Spleen (tissue), 11 donors: ENCODE data around the gene UNC93A. TPM values are rescaled to one million over a fixed set of nuclear protein-coding genes. Genes with fewer than 3 reads are reported as not detected.
A peak's percentile ranks its signal among the peaks of the same experiment; 100 is the strongest.
"Not testable (repeated sequence)": the region's sequence is repeated elsewhere in the genome, so short reads cannot be mapped to it uniquely, and the experiment has no call there.

ENCODE experiments used
- DNase-seq: peaks from one replicate; pipeline ENCODE4 v3.0.0-alpha.2; 2020
- H3K27ac ChIP-seq, 8 donors: fragments of 200-600 bp; sonication (generic) in 7 of 8; 1 replicate in 4 of 8; 2 replicates in 4 of 8; pipeline versions ENCODE4 v1.5.0 to v1.8.0; 2016 to 2021; ENCODE audit warnings: inconsistent platforms in 4 of 8, mild to moderate bottlenecking in 4 of 8, moderate library complexity in 1 of 8
- H3K27me3 ChIP-seq, 7 donors: fragments of 200-600 bp; sonication (generic) in 6 of 7; replicated peaks in 1 of 7; 1 replicate in 4 of 7; 2 replicates in 3 of 7; pipeline versions ENCODE4 v1.5.0 to v1.8.0; 2016 to 2021; ENCODE audit warnings: inconsistent platforms in 3 of 7, mild to moderate bottlenecking in 1 of 7
- H3K36me3 ChIP-seq, 6 donors: fragments of 200-600 bp; sonication (generic) in 5 of 6; 1 replicate in 4 of 6; 2 replicates in 2 of 6; pipeline versions ENCODE4 v1.5.0 to v1.8.0; 2016 to 2021; ENCODE audit warnings: inconsistent platforms in 2 of 6
- H3K4me1 ChIP-seq, 6 donors: fragments of 200-600 bp; sonication (generic) in 5 of 6; 1 replicate in 3 of 6; 2 replicates in 3 of 6; pipeline versions ENCODE4 v1.5.0 to v1.8.0; 2016 to 2021; ENCODE audit warnings: inconsistent platforms in 3 of 6
- H3K4me3 ChIP-seq, 8 donors: fragments of 200-600 bp; sonication (generic) in 7 of 8; 1 replicate in 4 of 8; 2 replicates in 4 of 8; pipeline versions ENCODE4 v1.5.0 to v1.8.0; 2016 to 2021; ENCODE audit warnings: inconsistent platforms in 4 of 8, mild to moderate bottlenecking in 4 of 8, moderate library complexity in 2 of 8
- H3K9me3 ChIP-seq, 8 donors: fragments of 200-600 bp; sonication (generic) in 7 of 8; 1 replicate in 4 of 8; 2 replicates in 4 of 8; pipeline versions ENCODE4 v1.5.0 to v1.8.0; 2016 to 2021; ENCODE audit warnings: inconsistent platforms in 4 of 8
- POLR2A ChIP-seq, 3 donors: fragments of 450-650 bp; IDR thresholded peaks; one replicate each; pipeline ENCODE4 v1.5.1; 2017; ENCODE audit warnings: antibody characterized with exemption in 3 of 3, mild to moderate bottlenecking in 1 of 3
- POLR2AphosphoS5 ChIP-seq, 3 donors: sonication (generic); formaldehyde crosslinking; IDR thresholded peaks; one replicate each; pipeline ENCODE4 v1.5.1; 2017; ENCODE audit warnings: antibody characterized with exemption in 3 of 3
- WGBS, 5 donors: extraction: QIAGEN DNeasy Blood & Tissue Kit in 3 of 5; methylation state at CpG; one replicate each; pipeline versions ENCODE4 v1.1.5 to v1.1.7; 2013 to 2018; 5-methylcytosine and 5-hydroxymethylcytosine counted together
- intact Hi-C: fragments of 100-400 bp; cut with DNase I; formaldehyde crosslinking; loops from one replicate; pipeline ENCODE4 v1.15.0; 2023; ENCODE audit warnings: low total_unique reads
- polyA plus RNA-seq, 3 donors: library from polyadenylated mRNA; stranded (reverse); fragments of 200-250 nt; gene quantifications; one replicate each; pipeline ENCODE4 v1.2.1, GENCODE V29; 2013
- total RNA-seq, 7 donors: library from RNA; depleted of rRNA in 3 of 7; stranded (reverse); fragments of >200 nt in 3 of 7; fragmentation: NEBNext Ultra II Directional in 4 of 7; extraction: Animal tissue kit (Norgen Biotek cat#: 25700) in 4 of 7; gene quantifications; one replicate each; pipeline versions ENCODE4 v1.1.0 to v1.2.1, GENCODE V29; 2016 to 2021
- TF ChIP-seq, protein P1 (sequence below), 11 experiments: fragments of 200-600 bp in 7 of 11; fragments of 450-650 bp in 4 of 11; sonication (generic) in 4 of 11; IDR thresholded peaks in 8 of 11; conservative IDR thresholded peaks in 3 of 11; 1 replicate in 7 of 11; 2 replicates in 4 of 11; pipeline versions ENCODE4 v1.4.0 to v1.8.0; 2016 to 2021; ENCODE audit warnings: antibody characterized with exemption in 11 of 11, inconsistent platforms in 4 of 11, mild to moderate bottlenecking in 1 of 11
- donor health status: healthy with polysubstance abuse.
- donor health status: DM: no; HTN: no; CAD: no; lungs with moderate emphysema.
- donor health status: DM: no; HTN: no; CAD: no.
- donor health status: Bipolar disorder and iron deficiency.
- donor health status: healthy.
- donor health status: DM: no; HTN: no; CAD: no.
- donor health status: DM: yes; HTN: yes; CAD: no.

The UNC93A gene
- total and polyA plus RNA-seq, 10 donors = not detected

DNA sequence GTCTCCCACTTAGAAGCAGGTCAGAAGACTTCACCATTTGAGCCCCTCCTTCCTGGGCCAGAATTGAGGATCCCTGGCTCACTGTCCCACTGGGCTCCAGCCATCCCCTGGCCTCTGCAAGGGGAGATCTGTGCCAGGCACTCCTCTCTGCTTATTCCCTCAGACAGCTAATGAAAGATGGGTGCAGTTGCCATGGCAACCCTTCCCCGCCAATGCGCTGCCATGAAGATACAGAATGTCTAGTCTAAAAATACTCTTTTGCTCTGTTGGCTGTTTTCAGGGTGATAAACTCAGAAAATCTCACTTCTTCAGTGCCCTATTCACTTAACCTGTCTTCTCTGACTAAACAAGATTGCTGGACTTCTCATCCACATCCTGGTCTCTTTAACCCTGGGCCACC, 20.2 kb downstream of the UNC93A start:
- TF ChIP-seq, protein P1, sequence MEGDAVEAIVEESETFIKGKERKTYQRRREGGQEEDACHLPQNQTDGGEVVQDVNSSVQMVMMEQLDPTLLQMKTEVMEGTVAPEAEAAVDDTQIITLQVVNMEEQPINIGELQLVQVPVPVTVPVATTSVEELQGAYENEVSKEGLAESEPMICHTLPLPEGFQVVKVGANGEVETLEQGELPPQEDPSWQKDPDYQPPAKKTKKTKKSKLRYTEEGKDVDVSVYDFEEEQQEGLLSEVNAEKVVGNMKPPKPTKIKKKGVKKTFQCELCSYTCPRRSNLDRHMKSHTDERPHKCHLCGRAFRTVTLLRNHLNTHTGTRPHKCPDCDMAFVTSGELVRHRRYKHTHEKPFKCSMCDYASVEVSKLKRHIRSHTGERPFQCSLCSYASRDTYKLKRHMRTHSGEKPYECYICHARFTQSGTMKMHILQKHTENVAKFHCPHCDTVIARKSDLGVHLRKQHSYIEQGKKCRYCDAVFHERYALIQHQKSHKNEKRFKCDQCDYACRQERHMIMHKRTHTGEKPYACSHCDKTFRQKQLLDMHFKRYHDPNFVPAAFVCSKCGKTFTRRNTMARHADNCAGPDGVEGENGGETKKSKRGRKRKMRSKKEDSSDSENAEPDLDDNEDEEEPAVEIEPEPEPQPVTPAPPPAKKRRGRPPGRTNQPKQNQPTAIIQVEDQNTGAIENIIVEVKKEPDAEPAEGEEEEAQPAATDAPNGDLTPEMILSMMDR (IDR thresholded peaks at IDR 0.05 in 8 of 11, conservative IDR thresholded peaks at IDR 0.05 in 3 of 11) = no peak
- TF ChIP-seq POLR2A (IDR thresholded peaks at IDR 0.05) (no peak), POLR2AphosphoS5 (IDR thresholded peaks at IDR 0.05) (no peak)
- H3K4me1 ChIP-seq = no peaks in the 10 kb centered on the region
- H3K9me3 ChIP-seq = no peaks in the 10 kb centered on the region
- H3K27ac ChIP-seq = no peak overlapping the region
- no peak for DNase-seq
- intact Hi-C loops = no loop called here
- peaks cover 0 to 3% (median 0%) of the 10 kb centered on the region in 7 donors for H3K27me3 ChIP-seq
- H3K4me3 ChIP-seq = no peak overlapping the region
- 76 to 88% (median 85%) methylated on average over 2 of the region's 2 CpGs for WGBS, 5 donors
- H3K36me3 ChIP-seq = no peaks in the 10 kb centered on the region

DNA sequence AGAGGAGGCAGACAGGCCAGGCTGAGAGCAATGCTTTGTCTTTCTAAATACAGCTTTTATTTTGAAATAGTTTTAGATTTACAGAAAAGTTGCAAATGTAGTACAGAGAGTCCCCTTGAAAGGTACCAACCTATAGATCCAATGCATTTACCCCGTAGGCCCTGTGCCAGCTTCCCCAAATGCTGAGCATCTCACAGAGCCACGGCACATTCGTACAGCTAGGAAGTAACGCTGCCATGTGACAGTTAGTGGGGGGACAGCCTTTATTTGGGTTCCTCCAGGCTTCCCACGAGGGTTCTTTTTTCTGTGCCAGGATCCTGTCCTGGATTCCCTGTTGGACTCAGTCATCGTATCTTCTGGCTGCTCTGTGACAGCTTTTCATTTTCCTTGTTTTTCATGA, 20.6 kb downstream of the UNC93A start:
- H3K4me1 ChIP-seq, DNase-seq, H3K4me3 ChIP-seq, H3K36me3 ChIP-seq, H3K9me3 ChIP-seq, H3K27ac ChIP-seq, H3K27me3 ChIP-seq, intact Hi-C loops: not testable (repeated sequence)
- 74 to 84% (median 78%) methylated on average over 6 of the region's 6 CpGs for WGBS, 5 donors

DNA sequence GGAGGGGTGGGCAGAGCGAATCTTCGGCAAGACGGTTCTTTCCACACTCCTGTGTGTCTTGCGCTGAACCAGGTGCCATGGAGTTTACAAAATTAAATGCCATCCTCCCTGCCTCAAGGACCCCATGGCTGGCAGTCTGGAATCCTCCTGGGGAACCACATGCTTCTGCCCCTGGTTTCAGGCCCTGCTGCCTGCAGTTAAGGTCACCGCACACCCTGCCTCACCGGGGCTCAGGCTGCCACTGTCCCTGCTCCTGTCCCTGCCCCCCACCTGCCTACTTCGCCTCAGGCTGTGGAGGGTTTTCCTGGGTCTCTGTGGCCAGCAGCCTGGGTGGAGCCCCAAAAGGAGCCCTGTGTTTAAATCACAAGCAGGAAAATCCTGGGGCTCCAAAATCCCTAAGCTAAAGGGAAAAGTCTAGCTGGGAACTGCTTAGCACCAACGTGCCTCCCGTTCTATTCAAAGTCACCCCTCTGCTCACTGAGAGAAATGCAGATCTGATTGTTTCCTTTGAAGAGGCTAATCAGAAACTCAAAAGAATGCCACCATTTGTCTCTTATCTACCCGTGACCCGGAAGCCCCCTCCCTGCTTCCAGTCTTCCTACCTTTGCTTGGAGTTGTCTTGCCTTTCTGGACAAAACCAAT, 23.2 kb downstream of the UNC93A start:
- Histone ChIP-seq H3K27ac (no peak overlapping the region), H3K4me1 (no peaks in the 10 kb centered on the region), H3K4me3 (no peak overlapping the region), H3K27me3 (peaks cover 0 to 14% (median 0%) of the 10 kb centered on the region in 7 donors), H3K36me3 (no peaks in the 10 kb centered on the region), H3K9me3 (no peaks in the 10 kb centered on the region)
- 63 to 82% (median 66%) methylated on average over 10 to 11 of the region's 11 CpGs for WGBS, 5 donors
- intact Hi-C loops = no loop called here
- DNase-seq = no peak
- TF ChIP-seq, protein P1 (IDR thresholded peaks at IDR 0.05 in 8 of 11, conservative IDR thresholded peaks at IDR 0.05 in 3 of 11) = no peak
- TF ChIP-seq POLR2A (IDR thresholded peaks at IDR 0.05) (no peak), POLR2AphosphoS5 (IDR thresholded peaks at IDR 0.05) (no peak)

DNA sequence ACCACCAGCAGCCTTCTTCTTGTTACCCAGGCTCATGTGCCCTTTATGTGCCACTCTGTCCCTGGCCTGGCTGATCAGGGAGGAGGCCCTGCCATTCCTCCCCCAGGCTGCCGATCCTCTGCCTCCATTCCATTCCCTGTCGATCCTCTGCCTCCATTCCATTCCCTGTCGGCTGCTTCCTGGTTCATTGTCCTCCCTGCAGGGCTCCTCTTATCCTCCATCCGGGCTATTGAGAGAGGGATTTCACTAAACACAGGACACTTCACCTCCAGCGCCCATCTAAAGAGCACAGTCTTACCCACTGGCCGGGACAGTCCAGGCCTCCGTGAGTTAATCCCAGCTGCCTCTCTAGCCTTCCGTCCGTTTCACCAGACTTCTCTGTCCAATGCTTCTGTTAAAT, 26.1 kb downstream of the UNC93A start:
- no peaks in the 10 kb centered on the region for H3K36me3 ChIP-seq
- H3K27ac ChIP-seq = no peak overlapping the region
- H3K4me1 ChIP-seq = no peaks in the 10 kb centered on the region
- 71 to 86% (median 79%) methylated on average over 9 of the region's 9 CpGs for WGBS, 5 donors
- peak; percentile 9 for DNase-seq
- TF ChIP-seq POLR2A (IDR thresholded peaks at IDR 0.05) = no peak
- TF ChIP-seq POLR2AphosphoS5 (IDR thresholded peaks at IDR 0.05) = no peak
- TF ChIP-seq, protein P1 (IDR thresholded peaks at IDR 0.05 in 8 of 11, conservative IDR thresholded peaks at IDR 0.05 in 3 of 11) = no peak
- H3K9me3 ChIP-seq = no peaks in the 10 kb centered on the region
- no peak overlapping the region for H3K4me3 ChIP-seq
- H3K27me3 ChIP-seq = peaks cover 0 to 14% (median 0%) of the 10 kb centered on the region in 7 donors
- intact Hi-C loops = no loop called here

DNA sequence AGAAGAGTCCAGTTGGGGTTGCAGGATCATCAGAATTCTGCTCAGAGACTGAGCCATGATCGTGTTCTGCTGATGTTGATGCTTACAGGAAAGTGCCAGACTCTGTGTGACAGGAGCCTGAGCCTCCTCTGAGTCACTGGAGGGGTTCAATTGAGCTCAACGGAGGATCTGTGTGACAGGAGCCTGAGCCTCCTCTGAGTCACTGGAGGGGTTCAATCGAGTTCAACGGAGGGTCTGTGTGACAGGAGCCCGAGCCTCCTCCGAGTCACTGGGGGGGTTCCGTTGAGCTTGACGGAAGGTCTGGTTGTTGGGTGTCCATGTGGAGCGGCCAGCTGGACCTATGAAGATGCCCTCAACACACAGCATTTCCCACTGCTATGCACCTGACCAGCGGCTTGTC, 27.2 kb downstream of the UNC93A start:
- H3K27ac ChIP-seq, H3K4me1 ChIP-seq, H3K36me3 ChIP-seq, intact Hi-C loops, H3K4me3 ChIP-seq, DNase-seq, H3K9me3 ChIP-seq: not testable (repeated sequence)
- peaks cover 0 to 14% (median 0%) of the 10 kb centered on the region in 7 donors for H3K27me3 ChIP-seq
- WGBS, 5 donors = 69 to 92% (median 87%) methylated on average over 8 to 10 of the region's 10 CpGs

DNA sequence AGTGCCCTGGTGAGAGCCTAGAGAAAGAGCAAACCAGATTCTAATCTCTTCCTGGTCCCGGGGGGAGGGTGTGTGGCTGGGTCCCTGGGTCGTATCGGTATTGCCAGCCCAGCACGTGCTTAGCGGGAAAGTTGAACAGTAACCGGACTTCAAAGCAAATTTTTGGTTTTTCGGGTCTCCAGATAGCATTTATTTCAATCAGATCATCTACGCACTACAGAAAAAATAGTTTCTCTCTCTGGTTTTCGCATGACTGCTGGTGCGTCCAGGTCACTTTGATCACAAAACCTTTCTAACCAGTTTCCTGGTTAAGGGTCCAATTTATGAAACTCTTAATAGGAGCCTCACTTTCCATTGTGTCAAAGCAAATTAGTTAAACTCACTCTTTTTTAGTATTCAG, 27.7 kb downstream of the UNC93A start:
- H3K36me3 ChIP-seq, DNase-seq, intact Hi-C loops, H3K4me3 ChIP-seq, H3K4me1 ChIP-seq, H3K9me3 ChIP-seq, H3K27ac ChIP-seq: not testable (repeated sequence)
- peaks cover 0 to 11% (median 0%) of the 10 kb centered on the region in 7 donors for H3K27me3 ChIP-seq
- WGBS, 5 donors = 40 to 78% (median 58%) methylated on average over 8 to 10 of the region's 10 CpGs

DNA sequence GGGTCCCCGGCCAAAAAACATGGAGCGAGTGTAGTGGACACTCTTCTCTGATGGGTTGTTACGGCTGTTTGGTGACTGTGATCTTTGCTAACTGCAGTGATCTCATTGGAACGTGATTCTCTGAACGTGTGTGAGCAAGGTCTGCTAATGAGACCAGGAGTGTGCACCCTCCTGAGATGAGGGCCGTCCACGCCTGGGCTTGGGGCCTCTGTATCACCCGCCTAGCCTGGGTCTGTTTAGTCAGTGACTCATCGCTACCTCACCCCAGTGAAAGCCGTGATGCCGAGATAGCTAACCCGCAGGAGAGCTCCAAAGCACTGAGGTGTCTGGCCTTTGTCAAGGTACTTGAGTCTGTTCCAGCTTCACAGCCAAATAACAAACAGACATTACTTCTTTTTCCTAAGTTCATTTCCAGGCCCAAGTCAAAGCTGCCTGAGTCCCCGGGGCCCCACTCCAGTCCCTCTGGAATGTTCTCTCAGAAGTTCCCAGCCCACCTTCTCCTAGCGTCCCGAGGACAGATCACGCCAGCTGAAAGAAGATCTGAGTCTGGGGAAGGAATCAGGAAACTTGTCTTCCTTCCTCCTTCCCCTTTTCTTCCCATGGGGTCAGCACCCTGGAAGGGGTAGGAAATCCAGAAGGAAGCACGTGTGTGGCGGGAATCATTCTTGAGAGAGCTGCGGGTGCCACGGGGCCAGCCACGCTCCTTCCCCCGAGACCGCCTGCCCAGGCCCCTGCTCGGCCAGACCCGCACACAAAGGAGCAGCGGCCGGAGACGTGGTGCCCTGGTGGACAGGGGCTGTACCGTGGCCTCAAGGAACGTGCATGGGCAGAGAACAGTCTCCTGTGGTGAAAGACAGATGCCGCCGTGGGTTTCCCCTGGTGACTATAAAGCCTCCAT, 29.0 kb downstream of the UNC93A start:
- H3K4me1 ChIP-seq, H3K9me3 ChIP-seq, H3K36me3 ChIP-seq, H3K27ac ChIP-seq, DNase-seq, intact Hi-C loops, H3K4me3 ChIP-seq: not testable (repeated sequence)
- H3K27me3 ChIP-seq = peaks cover 0 to 11% (median 0%) of the 10 kb centered on the region in 7 donors
- WGBS, 5 donors = 80 to 90% (median 85%) methylated on average over 6 to 31 of the region's 32 CpGs; no CpG with 5 or more reads in 2 of the 5 donors
